Upper lobe of right lung (tissue), 1 donor: Measurements from ENCODE around the gene CAGE1. TPM values are rescaled to one million over a fixed set of nuclear protein-coding genes. Genes with fewer than 3 reads are reported as not detected.

Experiments used
- ATAC-seq: fragments of 200-7000 bp; cut with Tn5 transposase; one replicate; pipeline ENCODE4 v1.9.1; 2020; ENCODE audit warnings: mild to moderate bottlenecking, moderate library complexity
- DNase-seq: peaks from one replicate; pipeline ENCODE4 v3.0.0-alpha.2; 2020
- H3K27ac ChIP-seq: fragments of 200-600 bp; one replicate; pipeline ENCODE4 v1.8.0; 2022
- H3K27me3 ChIP-seq: fragments of 200-600 bp; one replicate; pipeline ENCODE4 v1.8.0; 2022; ENCODE audit warnings: mild to moderate bottlenecking
- H3K36me3 ChIP-seq: fragments of 200-600 bp; one replicate; pipeline ENCODE4 v1.8.0; 2022
- H3K4me1 ChIP-seq: fragments of 200-600 bp; one replicate; pipeline ENCODE4 v1.8.0; 2022
- H3K4me3 ChIP-seq: fragments of 200-600 bp; one replicate; pipeline ENCODE4 v1.8.0; 2022; ENCODE audit warnings: mild to moderate bottlenecking
- H3K9me3 ChIP-seq: fragments of 200-600 bp; one replicate; pipeline ENCODE4 v1.8.0; 2022
- CTCF ChIP-seq: fragments of 200-600 bp; IDR thresholded peaks from one replicate; pipeline ENCODE4 v1.8.0; 2022; ENCODE audit warnings: antibody characterized with exemption
- intact Hi-C: fragments of 100-400 bp; cut with DNase I; formaldehyde crosslinking; loops from one replicate; pipeline ENCODE4 v1.11.0; 2022
- total RNA-seq: library from RNA; stranded (reverse); fragmentation: NEBNext Ultra II Directional; extraction: Animal tissue kit (Norgen Biotek cat#: 25700); gene quantifications from one replicate; pipeline ENCODE4 v1.2.1, GENCODE V29; 2021
- donor health status: DM: no; HTN: yes; CAD: no; lungs with severe emphysema.

Gene CAGE1
- total RNA-seq, 1 donor from 2014 or later: not detected

GRCh38 chr6:7424967-7425807 is 35.6 kb upstream of the CAGE1 start:
- DNase-seq (no peak), ATAC-seq (peak; percentile 91)
- Histone ChIP-seq H3K27me3 (no peaks in the 10 kb centered on the region), H3K4me1 (no peaks in the 10 kb centered on the region), H3K9me3 (no peaks in the 10 kb centered on the region), H3K4me3 (no peak overlapping the region), H3K27ac (no peak overlapping the region), H3K36me3 (no peaks in the 10 kb centered on the region)
- TF ChIP-seq CTCF: peak; percentile 50
- intact Hi-C loops: no loop called here

GRCh38 chr6:7424058-7424457 is 34.5 kb upstream of the CAGE1 start:
- Histone ChIP-seq H3K9me3 (no peaks in the 10 kb centered on the region), H3K27ac (no peak overlapping the region), H3K4me3 (no peak overlapping the region), H3K27me3 (no peaks in the 10 kb centered on the region), H3K36me3 (no peaks in the 10 kb centered on the region), H3K4me1 (no peaks in the 10 kb centered on the region)
- DNase-seq (no peak), ATAC-seq (no peak)
- no peak for TF ChIP-seq CTCF
- intact Hi-C loops: no loop called here

GRCh38 chr6:7421066-7421465 is 31.5 kb upstream of the CAGE1 start:
- Histone ChIP-seq H3K9me3 (no peaks in the 10 kb centered on the region), H3K4me1 (no peaks in the 10 kb centered on the region), H3K36me3 (peaks cover 25% of the 10 kb centered on the region), H3K27ac (no peak overlapping the region), H3K27me3 (no peaks in the 10 kb centered on the region), H3K4me3 (no peak overlapping the region)
- ATAC-seq (no peak), DNase-seq (no peak)
- TF ChIP-seq CTCF: no peak
- intact Hi-C loops: no loop called here

DNA sequence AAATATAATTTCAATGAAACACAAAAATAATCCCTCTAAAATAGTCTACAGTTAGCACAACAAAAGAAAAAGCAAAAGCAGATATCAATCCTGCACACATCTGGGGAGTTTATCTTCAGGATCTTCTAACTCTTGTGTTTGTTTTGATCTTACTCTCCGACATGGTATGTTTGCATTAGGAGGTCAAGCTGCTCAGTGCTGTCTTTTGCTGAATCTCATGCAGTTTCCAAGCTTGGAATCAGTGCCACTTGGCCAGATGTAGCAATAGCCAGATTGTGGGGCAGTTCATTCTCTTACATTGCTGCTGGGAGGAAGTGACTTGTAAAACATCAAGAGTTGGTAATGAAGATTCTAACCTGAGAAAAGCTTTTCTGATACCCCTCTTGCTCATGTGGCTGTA is 29.5 kb upstream of the CAGE1 start:
- no peak for ATAC-seq
- DNase-seq: no peak
- Histone ChIP-seq H3K4me1 (no peaks in the 10 kb centered on the region), H3K27ac (no peak overlapping the region), H3K36me3 (peaks cover 45% of the 10 kb centered on the region), H3K9me3 (no peaks in the 10 kb centered on the region), H3K4me3 (no peak overlapping the region), H3K27me3 (no peaks in the 10 kb centered on the region)
- intact Hi-C loops: no loop called here
- TF ChIP-seq CTCF: no peak

- peak; percentile 53 for ATAC-seq
- intact Hi-C loops: no loop called here
- DNase-seq: no peak
Measured at GRCh38 chr6:7418238-7418905, 28.8 kb upstream of the CAGE1 start.

More at GRCh38 chr6:7418238-7418905, 28.8 kb upstream of the CAGE1 start:
- no peak for TF ChIP-seq CTCF
- no peak overlapping the region for H3K27ac ChIP-seq
- peaks cover 52% of the 10 kb centered on the region for H3K36me3 ChIP-seq
- H3K27me3 ChIP-seq: no peaks in the 10 kb centered on the region
- no peaks in the 10 kb centered on the region for H3K9me3 ChIP-seq
- H3K4me1 ChIP-seq: no peaks in the 10 kb centered on the region
- no peak overlapping the region for H3K4me3 ChIP-seq
